CD4-positive, alpha-beta T cell treated with Interleukin-4 for 4 hours (primary cell): ENCODE data around the gene BOD1.

Experiments
- DNase-seq: peaks from one replicate; pipeline ENCODE4 v3.0.0-alpha.2; 2020

BOD1 gene

DNA sequence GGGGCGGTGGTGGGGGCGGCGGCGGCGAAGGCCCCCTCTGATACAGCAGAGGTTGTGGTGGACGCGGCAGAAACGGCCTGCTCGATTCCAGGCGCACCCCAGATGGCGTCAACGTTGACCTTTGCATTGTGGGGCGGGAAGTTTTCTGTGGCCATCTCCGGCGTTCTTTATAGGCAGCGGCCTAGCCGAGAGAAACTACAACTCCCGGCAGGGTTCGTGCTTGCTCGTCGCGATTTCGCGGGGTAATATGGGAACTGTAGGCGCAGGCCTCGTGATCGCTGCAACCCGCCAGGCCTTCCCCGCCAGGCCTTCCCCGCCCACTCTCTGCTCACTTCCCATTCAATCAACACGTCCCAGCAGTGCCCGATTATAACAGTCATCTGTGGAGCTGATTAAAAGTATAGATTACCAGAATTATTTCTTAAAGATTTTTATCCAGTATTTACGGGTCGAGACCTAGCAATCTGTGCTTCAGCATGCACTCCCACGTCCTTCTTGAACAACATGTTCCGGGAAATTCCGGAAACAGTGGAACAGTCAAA is at the start of gene BOD1:
BOD1 (minus strand) TSS at position 74 of the 542 bp plus-strand sequence. CDS start 214 bp downstream, outside the sequence.
- DNase-seq, result peak; percentile 97

DNA sequence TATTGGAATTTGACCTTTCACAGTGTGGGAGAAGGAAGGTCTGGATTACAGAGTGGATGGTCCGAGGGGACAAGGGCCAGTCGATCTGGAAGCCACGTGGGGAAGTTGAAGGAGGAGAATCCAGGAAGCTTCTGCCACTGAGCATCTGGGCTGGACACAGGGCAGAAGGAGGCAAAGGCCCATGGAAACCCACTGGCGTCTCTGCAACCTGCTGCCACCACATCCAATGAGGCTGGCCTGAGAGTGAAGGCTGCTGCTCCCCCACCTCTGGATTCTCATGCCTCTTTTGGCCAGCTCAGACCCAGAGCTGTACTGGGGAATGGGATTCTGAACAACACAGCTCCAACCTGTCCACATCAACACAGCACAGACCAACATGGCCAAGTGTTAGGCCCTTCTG is 48.9 kb upstream of the BOD1 start:
- no peak for DNase-seq

- no peak for DNase-seq
These were observed 47.7 kb upstream of the BOD1 start for GRCh38 chr5:173664154-173664526.

DNA sequence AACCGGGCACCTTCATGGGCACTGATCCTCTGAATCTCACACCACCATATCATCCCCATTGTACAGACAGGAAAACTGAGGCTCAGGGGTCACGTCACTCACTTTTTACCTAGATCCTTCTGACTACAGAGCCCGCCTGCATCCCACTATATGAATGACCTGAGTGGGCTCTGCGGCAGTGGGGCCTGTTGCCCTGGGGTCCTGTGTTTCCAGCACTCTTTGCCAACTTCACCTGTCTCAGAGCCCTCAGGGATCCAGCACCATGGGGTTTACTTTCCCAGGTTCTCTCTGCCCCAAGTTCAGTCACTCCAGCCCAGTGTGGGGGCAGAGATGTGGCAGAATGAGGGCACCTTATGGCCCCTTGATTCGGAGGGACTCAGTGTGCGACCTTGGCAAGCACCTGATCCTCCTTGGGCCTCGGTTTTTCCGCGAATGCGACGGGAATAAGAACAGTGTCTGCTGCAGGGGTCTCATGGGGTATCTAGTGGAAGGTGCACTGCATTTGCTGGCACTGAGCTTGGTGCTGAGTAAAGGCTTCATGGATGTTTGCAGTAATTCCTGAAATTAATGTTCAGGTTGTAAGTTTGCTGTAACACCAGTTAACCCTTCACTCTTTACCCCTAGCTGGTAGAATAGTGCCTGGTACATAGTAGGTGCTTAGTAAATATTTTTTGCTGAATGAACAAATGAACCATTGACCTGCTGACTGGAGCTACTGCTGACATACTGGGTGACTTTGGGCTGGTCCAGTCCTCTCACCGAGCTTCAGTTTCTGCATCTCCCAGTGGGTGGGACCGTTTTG is 47.1 kb upstream of the BOD1 start:
- no peak for DNase-seq

GRCh38 chr5:173662581-173663351 is 46.3 kb upstream of the BOD1 start:
- no peak for DNase-seq

- no peak for DNase-seq
These were observed 44.2 kb upstream of the BOD1 start for GRCh38 chr5:173660481-173661280.

GRCh38 chr5:173659423-173659822 is 43.0 kb upstream of the BOD1 start:
- no peak for DNase-seq

- DNase-seq, result no peak
These were observed 41.4 kb upstream of the BOD1 start for GRCh38 chr5:173657741-173658356.

GRCh38 chr5:173655196-173655797 is 38.8 kb upstream of the BOD1 start:
- no peak for DNase-seq

DNA sequence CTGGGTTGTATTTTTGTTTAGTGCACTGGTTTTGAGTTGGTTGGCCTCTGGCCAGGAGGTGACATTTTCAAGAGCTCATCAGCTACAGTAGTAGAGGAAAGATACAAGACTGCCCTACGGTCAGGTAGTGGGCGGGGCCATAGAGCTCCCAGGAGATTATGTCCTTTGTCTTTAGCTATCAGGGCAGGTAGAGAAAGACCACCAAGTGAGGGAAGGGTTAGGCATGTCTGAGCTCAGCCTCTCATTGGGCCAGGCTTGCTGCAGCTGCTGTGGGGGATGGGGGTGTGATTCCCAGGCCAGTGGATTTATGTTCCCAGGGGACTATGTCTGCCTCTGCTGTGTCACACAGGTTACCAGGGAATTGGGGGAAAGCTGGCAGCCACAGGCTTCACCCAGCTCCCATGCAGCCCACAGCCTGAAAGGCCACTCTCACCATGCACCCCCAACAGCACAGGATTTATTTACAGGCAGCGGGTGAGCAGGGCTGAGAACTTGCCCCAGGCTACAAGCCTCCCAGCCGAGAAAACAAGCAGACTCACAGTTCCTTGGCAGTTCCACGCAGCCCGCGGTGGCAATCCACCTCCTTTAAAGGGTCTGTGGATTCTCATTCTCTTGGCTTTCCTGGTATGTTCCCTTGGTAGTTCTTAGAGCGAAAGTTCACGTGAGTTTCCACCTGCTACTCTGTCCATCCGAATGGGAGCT is 37.5 kb upstream of the BOD1 start:
- DNase-seq, result no peak

DNA sequence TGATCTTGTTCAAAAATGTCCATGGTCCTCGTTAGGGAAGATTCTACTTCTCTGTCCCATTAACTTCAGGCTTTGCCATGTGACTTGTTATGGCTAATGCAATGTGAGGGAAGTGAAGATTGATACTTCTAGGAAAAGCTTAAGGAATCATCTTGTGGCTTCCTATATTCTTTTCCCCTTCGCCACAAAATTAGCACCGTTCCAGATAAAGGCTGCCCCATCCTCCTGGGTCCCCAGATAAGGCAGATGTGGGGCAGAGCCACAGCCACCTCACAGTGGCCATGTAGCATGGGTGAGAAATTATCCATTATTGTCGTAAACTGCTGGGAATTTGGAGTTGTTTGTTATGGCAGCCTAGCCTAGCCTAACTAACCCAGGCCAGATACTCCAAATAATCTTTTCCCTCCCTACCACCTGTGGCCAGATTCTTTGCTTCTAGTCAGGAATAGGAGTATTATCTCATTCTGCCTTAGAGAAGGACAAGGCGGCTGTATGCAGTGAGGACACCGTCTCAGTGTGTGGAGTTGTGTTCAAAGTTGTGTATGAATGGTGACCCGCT is 31.9 kb upstream of the BOD1 start:
- DNase-seq, result no peak

GRCh38 chr5:173646692-173647091 is 30.2 kb upstream of the BOD1 start:
- no peak for DNase-seq

GRCh38 chr5:173645890-173646574 is 29.6 kb upstream of the BOD1 start:
- DNase-seq, result no peak

DNA sequence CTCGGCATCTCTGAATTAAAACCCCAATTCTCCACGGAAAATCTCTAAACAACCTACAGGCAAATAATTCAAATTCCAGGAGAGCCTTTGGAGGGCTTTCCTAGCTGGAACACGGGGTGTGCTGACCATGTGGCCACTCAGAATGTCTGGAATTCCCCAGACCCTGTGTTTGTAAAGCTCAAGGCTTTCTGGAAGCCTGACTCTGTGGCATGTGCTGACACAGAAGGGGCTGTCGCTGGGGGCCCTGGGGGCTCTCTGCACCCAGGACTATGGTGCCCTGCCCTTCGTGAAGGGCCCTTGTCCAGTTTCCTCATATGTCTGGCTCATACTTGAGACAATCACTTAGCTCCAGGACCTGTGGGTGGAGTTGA is 29.0 kb upstream of the BOD1 start:
- DNase-seq, result no peak

DNA sequence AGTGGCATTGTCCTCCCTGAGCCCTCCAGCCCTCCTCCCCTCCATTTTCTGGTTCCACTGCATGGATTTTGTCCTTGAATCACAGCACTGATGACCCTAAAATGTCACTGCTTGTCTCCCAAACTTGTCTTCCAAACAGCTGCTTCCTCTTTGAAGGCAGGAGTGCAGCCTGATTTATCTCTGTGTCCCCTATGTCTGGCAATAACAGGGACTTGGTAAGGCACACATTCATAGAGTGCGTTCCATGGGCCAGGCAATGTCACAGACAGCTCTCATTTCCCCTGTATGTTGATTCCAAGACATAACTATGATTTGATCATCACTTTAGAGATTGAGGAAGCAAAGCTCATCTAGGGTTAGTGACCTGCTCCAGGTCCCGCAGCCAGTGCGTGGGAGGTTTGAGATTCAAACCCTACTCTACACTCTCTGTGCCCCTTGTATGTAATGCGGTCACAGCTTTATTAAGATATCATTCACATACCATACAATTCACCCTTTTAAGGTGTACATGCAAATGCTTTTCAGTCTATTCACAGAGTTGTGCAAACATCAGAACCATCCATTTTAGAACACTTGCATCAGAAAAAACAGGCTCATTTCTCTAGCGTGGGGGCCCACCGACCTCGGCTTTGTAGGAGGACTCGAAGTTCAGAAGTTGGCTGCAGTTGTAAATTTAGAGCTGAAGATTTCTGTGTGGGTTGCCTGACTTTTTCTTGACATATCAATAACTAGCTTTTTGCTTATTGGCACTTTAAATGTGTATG is 28.4 kb upstream of the BOD1 start:
- DNase-seq, result no peak

DNA sequence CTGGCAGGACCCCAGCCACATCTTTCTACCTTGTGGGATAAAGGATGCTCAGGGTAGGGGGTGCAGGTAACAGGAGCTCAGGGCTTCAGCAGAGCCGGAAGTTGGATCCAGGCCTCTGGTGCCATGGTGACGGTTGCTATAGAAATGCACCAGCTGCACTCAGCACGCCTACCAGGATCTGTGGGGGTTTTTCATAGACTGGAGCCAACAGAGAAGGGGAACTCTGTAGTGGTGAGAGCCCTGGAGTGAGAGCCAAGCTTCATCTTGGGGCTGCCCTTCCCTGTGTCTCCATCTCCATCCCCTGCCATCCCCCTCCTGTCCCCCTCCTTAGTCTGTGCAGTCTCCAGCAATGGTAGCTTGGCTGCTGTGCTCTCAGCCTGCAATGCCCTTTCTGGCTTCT is 27.5 kb upstream of the BOD1 start:
- no peak for DNase-seq

GRCh38 chr5:173642895-173643481 is 26.5 kb upstream of the BOD1 start:
- no peak for DNase-seq

- no peak for DNase-seq
These were observed 25.9 kb upstream of the BOD1 start for GRCh38 chr5:173642191-173642816.
